Caco-2 (cell line): Measurements from ENCODE around the gene PER2. TPM values are rescaled to one million over a fixed set of nuclear protein-coding genes. Genes with fewer than 3 reads are reported as not detected.

Experiments
- BruUV-seq: library from RNA; stranded (reverse); fragments of 400-500 nt; replicated peaks from 2 replicates; lab custom pipeline; 2021; lab: Mats Ljungman, UMichigan
- CTCF ChIA-PET: fragments of 300-600 bp; sonication (Branson Sonifier 250); formaldehyde crosslinking; loops from one replicate; lab custom pipeline; 2022; ENCODE audit warnings: antibody characterized with exemption; lab: Charles Lee
- POLR2A ChIA-PET: fragments of 300-600 bp; sonication (Branson Sonifier 250); formaldehyde crosslinking; loops from one replicate; lab custom pipeline; 2022; ENCODE audit warnings: antibody characterized with exemption; lab: Charles Lee
- DNase-seq, 2 experiments: peaks; one replicate each; pipeline versions ENCODE4 v3.0.0 to v3.0.0-alpha.2; 2020 to 2022
- H3K27me3 ChIP-seq: replicated peaks from 2 replicates; pipeline ENCODE4 v1.6.0; 2011; ENCODE audit warnings: low read length; ENCODE audit not compliant: control insufficient read depth, insufficient read depth
- H3K36me3 ChIP-seq: 2 replicates; pipeline ENCODE4 v1.5.1; 2011; ENCODE audit warnings: low read length; ENCODE audit not compliant: control insufficient read depth, insufficient read depth
- H3K4me1 ChIP-seq: fragments of 250-450 bp; sonication (Bioruptor Pico); 2 replicates; pipeline ENCODE4 v1.5.1; 2020; ENCODE audit warnings: mild to moderate bottlenecking
- H3K4me3 ChIP-seq: 2 replicates; pipeline ENCODE4 v1.5.1; 2011; ENCODE audit warnings: low read depth, mild to moderate bottlenecking, control low read depth, low read length
- H3K9me3 ChIP-seq: fragments of 250-450 bp; sonication (Bioruptor Pico); 2 replicates; pipeline ENCODE4 v1.5.1; 2020; ENCODE audit warnings: mild to moderate bottlenecking, moderate library complexity
- H3K27ac Mint-ChIP-seq: one replicate; pipeline ENCODE4 v1.8.0; 2022; ENCODE audit warnings: mixed read lengths; ENCODE audit not compliant: unreplicated experiment
- H3K27me3 Mint-ChIP-seq: one replicate; pipeline ENCODE4 v1.8.0; 2022; ENCODE audit warnings: mixed read lengths; ENCODE audit not compliant: insufficient read depth, unreplicated experiment
- H3K36me3 Mint-ChIP-seq: one replicate; pipeline ENCODE4 v1.8.0; 2022; ENCODE audit warnings: mild to moderate bottlenecking, mixed read lengths; ENCODE audit not compliant: insufficient read depth, unreplicated experiment
- H3K4me1 Mint-ChIP-seq: one replicate; pipeline ENCODE4 v1.8.0; 2022; ENCODE audit warnings: low read depth, mixed read lengths; ENCODE audit not compliant: unreplicated experiment
- H3K4me3 Mint-ChIP-seq: one replicate; pipeline ENCODE4 v1.8.0; 2022; ENCODE audit warnings: mild to moderate bottlenecking, moderate library complexity, mixed read lengths; ENCODE audit not compliant: unreplicated experiment
- H3K9me3 Mint-ChIP-seq: one replicate; pipeline ENCODE4 v1.8.0; 2022; ENCODE audit warnings: mixed read lengths; ENCODE audit not compliant: unreplicated experiment
- CTCF ChIP-seq, 2 experiments: fragments of 200-600 bp in 1 of 2; IDR thresholded peaks; 1 replicate in 1 of 2; 2 replicates in 1 of 2; pipeline versions ENCODE4 v1.5.1 to v1.8.0; 2011 to 2022; ENCODE audit warnings: antibody characterized with exemption in 1 of 2, control low read depth in 1 of 2, inconsistent platforms in 1 of 2, low read depth in 1 of 2, low read length in 1 of 2, mild to moderate bottlenecking in 1 of 2, moderate library complexity in 1 of 2; ENCODE audit not compliant: insufficient read depth in 1 of 2, severe bottlenecking in 1 of 2, unreplicated experiment in 1 of 2
- intact Hi-C: fragments of 100-400 bp; cut with micrococcal nuclease; formaldehyde crosslinking; loops from one replicate; pipeline ENCODE4 v1.10.0; 2022; ENCODE audit not compliant: unreplicated experiment
- total RNA-seq: library from RNA; stranded (reverse); gene quantifications from 2 replicates; pipeline ENCODE4 v1.2.3, GENCODE V29; 2022

PER2 gene
- total RNA-seq, 1 experiment from 2014 or later, result 12.2 TPM

GRCh38 chr2:238322001-238322411, 33.6 kb upstream of the PER2 start:
- Mint-ChIP-seq H3K4me3 (no peak overlapping the region), H3K36me3 (no peaks in the 10 kb centered on the region), H3K27ac (no peak overlapping the region), H3K27me3 (no peaks in the 10 kb centered on the region), H3K9me3 (no peaks in the 10 kb centered on the region), H3K4me1 (no peaks in the 10 kb centered on the region)
- no peaks in the 10 kb centered on the region for H3K4me1 ChIP-seq
- CTCF ChIA-PET, result no interaction called here
- no peak overlapping the region for H3K4me3 ChIP-seq
- no TSS peak for BruUV-seq
- POLR2A ChIA-PET, result no interaction called here
- DNase-seq, result no peak
- intact Hi-C loops, result no loop called here
- TF ChIP-seq CTCF (IDR thresholded peaks at IDR 0.05; ENCODE audit: insufficient read depth in 1 of 2, low read depth in 1 of 2, low read length in 1 of 2, severe bottlenecking in 1 of 2, unreplicated experiment in 1 of 2), result no peak
- H3K9me3 ChIP-seq, result no peaks in the 10 kb centered on the region
- H3K36me3 ChIP-seq, result no peaks in the 10 kb centered on the region
- no peaks in the 10 kb centered on the region for H3K27me3 ChIP-seq

- no peaks in the 10 kb centered on the region for H3K36me3 ChIP-seq
- no peak overlapping the region for H3K27ac Mint-ChIP-seq
- H3K9me3 Mint-ChIP-seq, result no peaks in the 10 kb centered on the region
- no peak for DNase-seq
- H3K9me3 ChIP-seq, result no peaks in the 10 kb centered on the region
- no peaks in the 10 kb centered on the region for H3K36me3 Mint-ChIP-seq
- H3K27me3 ChIP-seq, result no peaks in the 10 kb centered on the region
- no peak for TF ChIP-seq CTCF (IDR thresholded peaks at IDR 0.05; ENCODE audit: insufficient read depth in 1 of 2, low read depth in 1 of 2, low read length in 1 of 2, severe bottlenecking in 1 of 2, unreplicated experiment in 1 of 2)
- H3K27me3 Mint-ChIP-seq, result no peaks in the 10 kb centered on the region
- intact Hi-C loops, result no loop called here
- H3K4me3 Mint-ChIP-seq, result peak overlapping the region; percentile 68
- ChIA-PET CTCF (no interaction called here), POLR2A (interaction anchor here (0.5 kb wide), 1 partner anchor 22 kb away, joined by 4 read pairs; no protein-coding TSS in a partner anchor)
- no peaks in the 10 kb centered on the region for H3K4me1 ChIP-seq
- BruUV-seq, result no TSS peak
- H3K4me1 Mint-ChIP-seq, result no peaks in the 10 kb centered on the region
- H3K4me3 ChIP-seq, result peak overlapping the region; percentile 45
Measured at GRCh38 chr2:238321467-238321866, 33.1 kb upstream of the PER2 start.

GRCh38 chr2:238320648-238321281, 32.4 kb upstream of the PER2 start:
- Mint-ChIP-seq H3K36me3 (no peaks in the 10 kb centered on the region), H3K27me3 (no peaks in the 10 kb centered on the region), H3K4me3 (peak overlapping the region; percentile 68), H3K27ac (no peak overlapping the region), H3K4me1 (no peaks in the 10 kb centered on the region), H3K9me3 (no peaks in the 10 kb centered on the region)
- ChIA-PET CTCF (no interaction called here), POLR2A (no interaction called here)
- BruUV-seq, result no TSS peak
- Histone ChIP-seq H3K4me3 (peak overlapping the region; percentile 45), H3K4me1 (no peaks in the 10 kb centered on the region), H3K36me3 (no peaks in the 10 kb centered on the region), H3K9me3 (no peaks in the 10 kb centered on the region), H3K27me3 (no peaks in the 10 kb centered on the region)
- TF ChIP-seq CTCF (IDR thresholded peaks at IDR 0.05; ENCODE audit: insufficient read depth in 1 of 2, low read depth in 1 of 2, low read length in 1 of 2, severe bottlenecking in 1 of 2, unreplicated experiment in 1 of 2), result no peak
- intact Hi-C loops, result no loop called here
- DNase-seq, result peak in 1 of 2 experiments; percentile 17
